Nephron progenitor cell (in vitro differentiated cells): ENCODE data around the gene ACP1.
A peak's percentile ranks its signal among the peaks of the same experiment; 100 is the strongest.

Experiments used
- DNase-seq: peaks from one replicate; pipeline ENCODE4 v3.0.0; 2021
- H3K27ac Mint-ChIP-seq: 2 replicates; pipeline ENCODE4 v1.8.0; 2021; ENCODE audit warnings: mild to moderate bottlenecking, moderate library complexity, mixed read lengths
- H3K27me3 Mint-ChIP-seq: 2 replicates; pipeline ENCODE4 v1.8.0; 2021; ENCODE audit warnings: mild to moderate bottlenecking, low read depth, mixed read lengths; ENCODE audit not compliant: poor library complexity
- H3K36me3 Mint-ChIP-seq: 2 replicates; pipeline ENCODE4 v1.8.0; 2021; ENCODE audit warnings: low read depth, mixed read lengths
- H3K4me1 Mint-ChIP-seq: 2 replicates; pipeline ENCODE4 v1.8.0; 2021; ENCODE audit warnings: mixed read lengths
- H3K4me3 Mint-ChIP-seq: 2 replicates; pipeline ENCODE4 v1.8.0; 2021; ENCODE audit warnings: mild to moderate bottlenecking, moderate library complexity, mixed read lengths
- H3K9me3 Mint-ChIP-seq: 2 replicates; pipeline ENCODE4 v1.8.0; 2021; ENCODE audit warnings: mild to moderate bottlenecking, moderate library complexity, mixed read lengths
- CTCF ChIP-seq: fragments of 200-600 bp; sonication (generic); IDR thresholded peaks from 2 replicates; pipeline ENCODE4 v1.5.0; 2021; ENCODE audit warnings: antibody characterized with exemption

Gene ACP1

GRCh38 chr2:264493-265468, at the start of gene ACP1:
TSS of gene ACP1 (plus strand) at chr2:264947. CDS start at chr2:264965, 18 bp downstream.
- no peak for TF ChIP-seq CTCF
- peaks cover 31% of the 10 kb centered on the region for H3K27me3 Mint-ChIP-seq
- H3K4me3 Mint-ChIP-seq: peak within 1 kb of the TSS; percentile 92
- H3K27ac Mint-ChIP-seq: peak within 1 kb of the TSS; percentile 79
- H3K9me3 Mint-ChIP-seq: peaks cover 37% of the 10 kb centered on the region
- peaks cover 30% of the 10 kb centered on the region for H3K4me1 Mint-ChIP-seq
- H3K36me3 Mint-ChIP-seq: peaks cover 39% of the 10 kb centered on the region
- DNase-seq: peak; percentile 94

- no peak overlapping the region for H3K27ac Mint-ChIP-seq
- H3K9me3 Mint-ChIP-seq: peaks cover 9% of the 10 kb centered on the region
- no peaks in the 10 kb centered on the region for H3K4me1 Mint-ChIP-seq
- DNase-seq: no peak
- H3K27me3 Mint-ChIP-seq: no peaks in the 10 kb centered on the region
- no peak for TF ChIP-seq CTCF
- no peak overlapping the region for H3K4me3 Mint-ChIP-seq
- H3K36me3 Mint-ChIP-seq: peaks cover 12% of the 10 kb centered on the region
Observed at GRCh38 chr2:216068-216467, 48.7 kb upstream of the ACP1 start.

GRCh38 chr2:223451-223850, 41.3 kb upstream of the ACP1 start:
- Mint-ChIP-seq H3K36me3 (peaks cover 53% of the 10 kb centered on the region), H3K27ac (no peak overlapping the region), H3K9me3 (no peaks in the 10 kb centered on the region), H3K27me3 (no peaks in the 10 kb centered on the region), H3K4me3 (no peak overlapping the region), H3K4me1 (no peaks in the 10 kb centered on the region)
- no peak for DNase-seq
- no peak for TF ChIP-seq CTCF

- DNase-seq: no peak
- H3K9me3 Mint-ChIP-seq: no peaks in the 10 kb centered on the region
- no peak overlapping the region for H3K4me3 Mint-ChIP-seq
- TF ChIP-seq CTCF: no peak
- H3K4me1 Mint-ChIP-seq: no peaks in the 10 kb centered on the region
- no peak overlapping the region for H3K27ac Mint-ChIP-seq
- H3K27me3 Mint-ChIP-seq: no peaks in the 10 kb centered on the region
- peaks cover 54% of the 10 kb centered on the region for H3K36me3 Mint-ChIP-seq
Observed at GRCh38 chr2:223971-224760, 40.6 kb upstream of the ACP1 start.

GRCh38 chr2:228115-228514, 36.6 kb upstream of the ACP1 start:
- no peak for TF ChIP-seq CTCF
- no peak overlapping the region for H3K27ac Mint-ChIP-seq
- no peaks in the 10 kb centered on the region for H3K9me3 Mint-ChIP-seq
- DNase-seq: no peak
- H3K36me3 Mint-ChIP-seq: peaks cover 49% of the 10 kb centered on the region
- no peaks in the 10 kb centered on the region for H3K4me1 Mint-ChIP-seq
- H3K4me3 Mint-ChIP-seq: no peak overlapping the region
- H3K27me3 Mint-ChIP-seq: no peaks in the 10 kb centered on the region
